GM13977 (cell line): ENCODE results near the gene ZNF598.

Experiments
- DNase-seq: peaks from one replicate; pipeline ENCODE4 v3.0.0; 2012; ENCODE audit warnings: low spot score
- in situ Hi-C: fragments of 300-500 bp; cut with MboI; formaldehyde crosslinking; loops from one replicate; pipeline ENCODE4 v1.12.0; 2022; ENCODE audit warnings: low sequenced_read_pairs, low pct_unique_long_range_greater_than_20kb, mixed read lengths, inconsistent platforms; ENCODE audit not compliant: unreplicated experiment
- TF ChIP-seq, protein P1 (sequence below): IDR thresholded peaks from 2 replicates; pipeline ENCODE4 v1.5.1; 2012; ENCODE audit warnings: mild to moderate bottlenecking, control low read depth; ENCODE audit not compliant: insufficient read depth; ENCODE audit errors: extremely low read depth, missing control alignments

Gene ZNF598

DNA sequence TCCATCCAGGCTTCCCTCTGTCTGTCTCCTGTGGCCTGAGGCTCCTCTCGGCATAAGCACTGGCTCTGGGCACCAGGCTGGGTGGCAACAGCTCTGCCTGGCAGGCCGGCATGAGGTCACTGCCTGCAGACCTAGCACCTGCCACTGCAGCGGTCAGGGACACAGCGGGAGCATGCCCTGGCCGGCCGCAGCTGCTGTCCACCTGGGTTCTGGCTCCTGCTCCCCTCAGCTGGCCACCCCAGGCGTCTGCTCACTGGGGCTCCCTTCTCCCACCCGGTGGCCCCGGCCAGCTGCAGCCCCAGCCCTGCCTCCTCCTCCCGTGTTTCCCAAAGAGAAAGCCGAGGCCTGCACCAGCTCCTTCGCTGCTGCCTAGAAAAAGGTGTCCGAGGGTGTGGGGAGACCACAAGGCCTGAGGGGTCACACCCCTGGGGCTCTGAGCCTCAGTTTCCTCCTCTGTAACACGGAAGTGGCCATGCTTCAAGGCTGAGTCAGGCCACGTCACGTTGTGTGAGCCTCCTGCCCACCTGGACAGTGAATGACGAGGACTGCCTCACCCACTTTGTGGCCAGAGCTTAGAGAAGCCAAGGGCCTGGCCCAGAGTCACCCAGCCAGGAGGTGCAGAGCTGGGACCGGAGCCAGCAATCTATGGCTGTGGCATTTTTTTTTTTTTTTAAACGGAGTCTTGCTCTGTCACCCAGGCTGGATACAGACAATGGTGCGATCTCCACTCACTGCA is 31.3 kb upstream of the ZNF598 start:
- TF ChIP-seq, protein P1, sequence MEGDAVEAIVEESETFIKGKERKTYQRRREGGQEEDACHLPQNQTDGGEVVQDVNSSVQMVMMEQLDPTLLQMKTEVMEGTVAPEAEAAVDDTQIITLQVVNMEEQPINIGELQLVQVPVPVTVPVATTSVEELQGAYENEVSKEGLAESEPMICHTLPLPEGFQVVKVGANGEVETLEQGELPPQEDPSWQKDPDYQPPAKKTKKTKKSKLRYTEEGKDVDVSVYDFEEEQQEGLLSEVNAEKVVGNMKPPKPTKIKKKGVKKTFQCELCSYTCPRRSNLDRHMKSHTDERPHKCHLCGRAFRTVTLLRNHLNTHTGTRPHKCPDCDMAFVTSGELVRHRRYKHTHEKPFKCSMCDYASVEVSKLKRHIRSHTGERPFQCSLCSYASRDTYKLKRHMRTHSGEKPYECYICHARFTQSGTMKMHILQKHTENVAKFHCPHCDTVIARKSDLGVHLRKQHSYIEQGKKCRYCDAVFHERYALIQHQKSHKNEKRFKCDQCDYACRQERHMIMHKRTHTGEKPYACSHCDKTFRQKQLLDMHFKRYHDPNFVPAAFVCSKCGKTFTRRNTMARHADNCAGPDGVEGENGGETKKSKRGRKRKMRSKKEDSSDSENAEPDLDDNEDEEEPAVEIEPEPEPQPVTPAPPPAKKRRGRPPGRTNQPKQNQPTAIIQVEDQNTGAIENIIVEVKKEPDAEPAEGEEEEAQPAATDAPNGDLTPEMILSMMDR, result no peak
- no peak for DNase-seq

DNA sequence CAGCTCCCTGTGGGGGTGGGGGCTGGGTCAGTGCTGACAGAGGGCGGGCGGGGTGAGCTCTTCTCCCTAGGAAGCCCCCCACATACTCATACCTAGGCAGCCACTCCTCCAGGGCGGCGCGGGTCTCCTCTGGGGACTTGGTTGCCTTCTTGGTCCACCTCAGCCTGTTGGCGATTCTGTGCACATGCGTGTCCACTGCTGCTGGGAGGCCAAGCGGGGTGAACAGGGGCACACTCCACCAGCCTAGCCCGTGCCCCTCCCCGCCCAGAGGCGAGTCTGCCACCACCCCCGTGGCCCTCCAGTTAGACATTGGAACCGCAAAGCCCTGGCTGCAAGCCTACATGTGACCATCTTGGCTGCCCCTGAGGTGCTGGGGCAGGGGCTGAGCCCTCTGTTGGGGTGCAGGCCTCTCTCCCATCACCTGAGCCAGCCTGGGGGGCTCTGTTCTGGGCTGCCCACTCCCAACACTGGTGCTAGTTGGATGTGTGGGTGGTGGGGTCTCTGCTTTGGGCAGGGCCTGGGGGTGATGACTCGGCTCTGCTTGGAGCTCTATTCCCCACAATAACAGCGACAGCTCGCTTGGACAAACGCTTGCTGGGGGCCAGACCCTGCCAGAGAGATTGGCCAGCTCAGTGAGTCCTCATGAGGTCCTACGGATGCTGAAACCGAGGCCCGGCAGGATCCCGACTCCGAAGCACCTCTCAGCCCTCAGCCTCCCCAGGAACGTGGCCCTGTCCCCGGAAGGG is 30.6 kb upstream of the ZNF598 start:
- TF ChIP-seq, protein P1, result no peak
- no peak for DNase-seq
- in situ Hi-C loops, result no loop called here

More for the DNA sequence above, 31.3 kb upstream of the ZNF598 start:
- in situ Hi-C loops, result no loop called here

DNA sequence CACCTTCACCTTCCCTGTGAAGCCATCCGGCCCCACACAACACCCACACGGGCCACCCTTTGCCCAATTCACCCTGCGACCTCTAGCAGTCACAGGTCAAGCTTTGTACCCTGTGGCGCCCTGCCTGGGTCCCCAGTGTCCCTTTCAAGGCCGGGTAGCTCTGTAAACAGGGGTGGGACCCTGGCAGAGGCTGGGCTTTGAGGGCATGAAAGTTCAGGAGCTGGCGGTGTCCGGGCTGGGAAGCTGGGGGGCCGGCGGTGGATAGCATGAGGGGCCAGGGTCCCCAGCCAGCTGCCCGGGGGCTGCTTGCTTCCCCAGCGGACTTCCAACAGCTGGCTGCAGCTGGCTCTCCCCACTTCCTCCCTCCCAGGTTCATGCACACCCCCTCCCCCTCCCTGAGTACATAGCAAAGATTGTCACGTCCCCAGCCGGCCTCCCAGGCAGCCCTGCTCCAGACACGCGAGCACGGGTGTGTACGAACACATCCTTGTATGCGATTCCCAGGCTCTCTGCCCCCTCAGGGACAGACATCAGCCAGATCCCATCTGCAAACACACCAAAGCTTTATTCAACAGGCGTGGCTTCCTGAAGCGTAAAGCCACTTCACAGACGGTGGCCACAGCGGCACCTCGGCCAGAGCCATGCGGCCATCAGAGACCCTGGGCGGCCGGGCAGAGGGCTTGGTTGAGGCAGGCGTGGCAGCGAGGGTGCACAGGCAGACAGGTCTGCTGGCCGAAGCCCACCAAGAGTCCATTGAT is 29.8 kb upstream of the ZNF598 start:
- in situ Hi-C loops, result no loop called here
- no peak for DNase-seq
- TF ChIP-seq, protein P1, result no peak

DNA sequence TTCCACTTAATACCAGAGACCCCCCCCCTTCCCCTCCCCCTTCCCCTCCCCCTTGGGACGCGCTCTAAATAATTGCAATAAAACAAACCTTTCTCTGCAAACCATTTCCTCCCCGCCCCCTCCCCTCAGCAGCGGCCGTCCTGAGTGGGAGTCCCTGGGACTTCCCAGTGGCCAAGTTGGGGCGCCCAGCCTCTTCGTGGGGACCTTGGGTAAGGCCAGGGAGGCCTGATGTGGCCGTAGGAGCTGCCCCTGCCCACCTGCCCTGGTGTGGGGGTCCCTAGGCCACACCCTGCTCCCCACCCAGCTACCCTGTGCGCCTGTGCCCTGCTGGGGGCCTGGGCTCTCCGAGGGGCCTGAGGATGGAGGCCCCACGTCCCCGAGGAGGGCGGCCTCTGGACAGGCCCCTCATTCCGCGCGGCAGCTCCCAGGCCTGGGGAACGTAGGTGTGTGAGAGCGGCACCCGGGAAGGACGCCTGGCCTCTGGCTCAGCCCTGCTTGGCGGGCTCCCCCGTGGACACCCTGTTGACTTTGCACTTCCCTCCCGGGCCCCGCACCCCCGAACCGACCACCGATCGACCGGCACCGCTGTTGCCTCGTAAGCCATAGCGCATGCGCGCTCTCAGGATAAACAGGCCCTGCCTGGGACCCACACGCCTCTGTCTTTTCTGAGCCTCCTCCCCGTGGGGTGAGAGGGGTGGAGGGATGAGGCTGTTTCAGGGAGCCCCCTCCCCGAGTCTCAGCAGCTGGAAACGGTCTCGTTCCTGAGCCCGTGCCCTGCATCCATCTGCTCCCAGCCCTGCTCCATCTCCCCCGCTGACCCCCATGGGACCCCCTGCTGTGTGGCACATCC is 29.0 kb upstream of the ZNF598 start:
- TF ChIP-seq, protein P1, result no peak
- no peak for DNase-seq
- in situ Hi-C loops, result no loop called here

DNA sequence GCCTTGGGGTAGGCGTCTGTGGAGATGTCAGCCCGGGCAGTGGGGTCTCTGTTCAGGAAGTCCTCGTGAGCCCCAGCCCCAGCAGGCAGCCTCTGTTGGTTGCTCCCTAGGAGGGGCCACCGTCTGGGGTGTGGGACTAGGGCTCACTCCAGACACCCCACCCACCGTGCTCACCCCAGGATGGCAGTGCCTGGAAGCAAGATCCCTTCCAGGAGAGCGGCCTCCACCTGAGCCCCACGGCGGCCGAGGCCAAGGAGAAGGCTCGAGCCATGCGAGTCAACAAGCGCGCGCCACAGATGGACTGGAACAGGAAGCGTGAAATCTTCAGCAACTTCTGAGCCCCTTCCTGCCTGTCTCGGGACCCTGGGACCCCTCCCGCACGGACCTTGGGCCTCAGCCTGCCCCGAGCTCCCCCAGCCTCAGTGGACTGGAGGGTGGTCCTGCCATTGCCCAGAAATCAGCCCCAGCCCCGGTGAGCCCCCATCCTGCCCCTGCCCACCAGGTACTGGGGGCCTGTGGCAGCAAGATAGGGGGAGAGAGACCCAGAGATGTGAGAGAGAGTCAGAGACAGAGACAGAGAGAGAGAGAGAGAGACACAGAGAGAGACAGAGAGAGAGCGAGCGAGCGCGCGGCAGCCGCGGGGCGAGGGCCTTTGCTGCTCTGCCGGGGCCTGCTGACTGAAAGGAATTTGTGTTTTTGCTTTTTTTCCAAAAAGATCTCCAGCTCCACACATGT is 28.2 kb upstream of the ZNF598 start:
- TF ChIP-seq, protein P1, result no peak
- in situ Hi-C loops, result no loop called here
- no peak for DNase-seq

DNA sequence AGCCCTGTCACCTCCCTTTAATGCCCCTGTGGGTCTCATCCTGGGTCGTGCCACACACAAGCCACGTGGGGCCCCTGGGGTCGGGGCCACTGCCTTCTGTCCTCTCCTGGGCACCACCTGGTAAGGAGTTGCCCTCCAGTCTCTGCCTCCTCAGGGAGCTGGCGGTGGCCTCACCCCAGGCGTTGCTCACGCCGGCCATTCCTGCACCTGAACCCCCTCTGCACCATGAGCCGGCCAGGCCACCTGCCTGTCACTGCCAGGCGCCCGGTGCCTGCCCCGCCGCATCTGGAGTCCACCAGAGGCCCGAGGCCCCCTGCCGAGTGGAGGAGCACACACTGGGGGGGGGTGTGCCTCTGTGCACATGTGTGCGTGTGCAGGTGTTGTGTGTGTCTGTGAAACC is 27.5 kb upstream of the ZNF598 start:
- DNase-seq, result no peak
- in situ Hi-C loops, result no loop called here
- TF ChIP-seq, protein P1, result no peak
